Activated CD8-positive, alpha-beta memory T cell treated with anti-CD3 and anti-CD28 coated beads, Interleukin-2, amount 10 ng/mL, durations not matched to agents 7 days and 5 days (primary cell): ENCODE data around the gene GPRC5C. TPM values are rescaled to one million over a fixed set of nuclear protein-coding genes. Genes with fewer than 3 reads are reported as not detected.

Experiments used
- ATAC-seq: fragments of 150-1000 bp; cut with Tn5 transposase; one replicate; pipeline ENCODE4 v1.10.0; 2021; ENCODE audit warnings: moderate library complexity
- CTCF ChIA-PET: fragments of 350-600 bp; sonication (Branson Sonifier 250); formaldehyde crosslinking; loops from one replicate; lab custom pipeline; 2021; ENCODE audit warnings: antibody characterized with exemption; lab: Charles Lee
- DNase-seq: peaks from one replicate; pipeline ENCODE4 v3.0.0-alpha.2; 2020
- H3K27ac Mint-ChIP-seq: one replicate; pipeline ENCODE4 v1.8.0; 2021; ENCODE audit warnings: mild to moderate bottlenecking, mixed read lengths
- H3K27me3 Mint-ChIP-seq: one replicate; pipeline ENCODE4 v1.8.0; 2021; ENCODE audit warnings: mixed read lengths
- H3K36me3 Mint-ChIP-seq: one replicate; pipeline ENCODE4 v1.8.0; 2021; ENCODE audit warnings: mild to moderate bottlenecking, mixed read lengths
- H3K4me1 Mint-ChIP-seq: one replicate; pipeline ENCODE4 v1.8.0; 2021; ENCODE audit warnings: mixed read lengths
- H3K4me3 Mint-ChIP-seq: one replicate; pipeline ENCODE4 v1.8.0; 2021; ENCODE audit warnings: mild to moderate bottlenecking, moderate library complexity, mixed read lengths
- H3K9me3 Mint-ChIP-seq: one replicate; pipeline ENCODE4 v1.8.0; 2022; ENCODE audit warnings: low read depth, mixed read lengths
- total RNA-seq, 2 experiments: library from RNA; stranded (reverse); gene quantifications; one replicate each; pipeline ENCODE4 v1.2.3, GENCODE V29; 2021

Gene GPRC5C
- total RNA-seq, 2 experiments from 2014 or later, result not detected

GRCh38 chr17:74412581-74412980 lies 19.3 kb upstream of the GPRC5C start:
- no peak for DNase-seq

GRCh38 chr17:74413491-74413890 lies 18.4 kb upstream of the GPRC5C start:
- peaks cover 17% of the 10 kb centered on the region for H3K27me3 Mint-ChIP-seq
- no peak for ATAC-seq
- H3K4me1 Mint-ChIP-seq, result peaks cover 2% of the 10 kb centered on the region
- CTCF ChIA-PET, result no interaction called here
- no peaks in the 10 kb centered on the region for H3K9me3 Mint-ChIP-seq
- DNase-seq, result no peak
- H3K36me3 Mint-ChIP-seq, result no peaks in the 10 kb centered on the region
- no peak overlapping the region for H3K4me3 Mint-ChIP-seq
- no peak overlapping the region for H3K27ac Mint-ChIP-seq

More at GRCh38 chr17:74412581-74412980, 19.3 kb upstream of the GPRC5C start:
- no peaks in the 10 kb centered on the region for H3K9me3 Mint-ChIP-seq
- peaks cover 14% of the 10 kb centered on the region for H3K27me3 Mint-ChIP-seq
- no peaks in the 10 kb centered on the region for H3K36me3 Mint-ChIP-seq
- ATAC-seq, result no peak
- H3K27ac Mint-ChIP-seq, result no peak overlapping the region
- no peak overlapping the region for H3K4me3 Mint-ChIP-seq
- peaks cover 2% of the 10 kb centered on the region for H3K4me1 Mint-ChIP-seq
- CTCF ChIA-PET, result interaction anchor here (1.0 kb wide), 1 partner anchor 44 kb away, joined by 3 read pairs; no protein-coding TSS in a partner anchor

- no peak overlapping the region for H3K27ac Mint-ChIP-seq
- peaks cover 18% of the 10 kb centered on the region for H3K27me3 Mint-ChIP-seq
Measured at GRCh38 chr17:74414510-74414909, 17.4 kb upstream of the GPRC5C start.

GRCh38 chr17:74415608-74416396 lies 16.1 kb upstream of the GPRC5C start:
- DNase-seq (no peak), ATAC-seq (no peak)
- Mint-ChIP-seq H3K36me3 (no peaks in the 10 kb centered on the region), H3K4me3 (no peak overlapping the region), H3K27me3 (peaks cover 17% of the 10 kb centered on the region), H3K4me1 (no peaks in the 10 kb centered on the region), H3K27ac (no peak overlapping the region), H3K9me3 (no peaks in the 10 kb centered on the region)
- CTCF ChIA-PET, result no interaction called here

More at GRCh38 chr17:74414510-74414909, 17.4 kb upstream of the GPRC5C start:
- ATAC-seq (no peak), DNase-seq (no peak)
- Mint-ChIP-seq H3K4me1 (peaks cover 2% of the 10 kb centered on the region), H3K36me3 (no peaks in the 10 kb centered on the region), H3K9me3 (no peaks in the 10 kb centered on the region), H3K4me3 (no peak overlapping the region)
- CTCF ChIA-PET, result no interaction called here

GRCh38 chr17:74417178-74418045 lies 14.5 kb upstream of the GPRC5C start:
- Mint-ChIP-seq H3K4me3 (no peak overlapping the region), H3K27me3 (peaks cover 11% of the 10 kb centered on the region), H3K4me1 (no peaks in the 10 kb centered on the region), H3K9me3 (no peaks in the 10 kb centered on the region), H3K36me3 (no peaks in the 10 kb centered on the region), H3K27ac (no peak overlapping the region)
- ATAC-seq (no peak), DNase-seq (no peak)
- CTCF ChIA-PET, result interaction anchor here (1.4 kb wide), 1 partner anchor 38 kb away, joined by 3 read pairs; no protein-coding TSS in a partner anchor

- Mint-ChIP-seq H3K27ac (no peak overlapping the region), H3K4me3 (no peak overlapping the region), H3K4me1 (no peaks in the 10 kb centered on the region), H3K36me3 (no peaks in the 10 kb centered on the region), H3K27me3 (peaks cover 20% of the 10 kb centered on the region), H3K9me3 (no peaks in the 10 kb centered on the region)
- ATAC-seq, result no peak
- CTCF ChIA-PET, result no interaction called here
- no peak for DNase-seq
Measured at GRCh38 chr17:74419928-74420411, 11.9 kb upstream of the GPRC5C start.

- Mint-ChIP-seq H3K27ac (no peak overlapping the region), H3K4me3 (no peak overlapping the region), H3K27me3 (peaks cover 36% of the 10 kb centered on the region), H3K9me3 (no peaks in the 10 kb centered on the region), H3K36me3 (no peaks in the 10 kb centered on the region), H3K4me1 (no peaks in the 10 kb centered on the region)
- no peak for ATAC-seq
- CTCF ChIA-PET, result interaction anchor here (2.4 kb wide), 1 partner anchor 14 kb away, joined by 7 read pairs; no protein-coding TSS in a partner anchor
- no peak for DNase-seq
Measured at GRCh38 chr17:74424117-74424516, 7.8 kb upstream of the GPRC5C start.

- ATAC-seq, result no peak
- DNase-seq, result no peak
- no peak overlapping the region for H3K4me3 Mint-ChIP-seq
Measured at GRCh38 chr17:74424657-74425056, 7.2 kb upstream of the GPRC5C start.

GRCh38 chr17:74426551-74427047 lies 5.3 kb upstream of the GPRC5C start:
- peaks cover 56% of the 10 kb centered on the region for H3K27me3 Mint-ChIP-seq
- no peaks in the 10 kb centered on the region for H3K9me3 Mint-ChIP-seq
- H3K4me3 Mint-ChIP-seq, result no peak overlapping the region
- ATAC-seq (no peak), DNase-seq (no peak)
- no peak overlapping the region for H3K27ac Mint-ChIP-seq
- H3K36me3 Mint-ChIP-seq, result no peaks in the 10 kb centered on the region
- H3K4me1 Mint-ChIP-seq, result peaks cover 8% of the 10 kb centered on the region
- CTCF ChIA-PET, result no interaction called here

More at GRCh38 chr17:74424657-74425056, 7.2 kb upstream of the GPRC5C start:
- H3K4me1 Mint-ChIP-seq, result no peaks in the 10 kb centered on the region
- H3K27me3 Mint-ChIP-seq, result peaks cover 41% of the 10 kb centered on the region
- no peak overlapping the region for H3K27ac Mint-ChIP-seq
- no peaks in the 10 kb centered on the region for H3K9me3 Mint-ChIP-seq
- CTCF ChIA-PET, result interaction anchor here (0.7 to 2.4 kb wide), 3 partner anchors 13 to 56 kb away, joined by 3 to 7 read pairs (median 4); no protein-coding TSS in a partner anchor
- no peaks in the 10 kb centered on the region for H3K36me3 Mint-ChIP-seq

GRCh38 chr17:74427048-74427762 lies 4.7 kb upstream of the GPRC5C start:
- CTCF ChIA-PET, result no interaction called here
- no peak overlapping the region for H3K27ac Mint-ChIP-seq
- no peak overlapping the region for H3K4me3 Mint-ChIP-seq

GRCh38 chr17:74427763-74428153 lies 4.1 kb upstream of the GPRC5C start:
- Mint-ChIP-seq H3K27me3 (peaks cover 59% of the 10 kb centered on the region), H3K36me3 (no peaks in the 10 kb centered on the region), H3K4me3 (no peak overlapping the region), H3K27ac (no peak overlapping the region), H3K9me3 (no peaks in the 10 kb centered on the region), H3K4me1 (peaks cover 10% of the 10 kb centered on the region)
- ATAC-seq, result no peak
- CTCF ChIA-PET, result no interaction called here
- DNase-seq, result no peak

More at GRCh38 chr17:74427048-74427762, 4.7 kb upstream of the GPRC5C start:
- DNase-seq, result no peak
- peaks cover 61% of the 10 kb centered on the region for H3K27me3 Mint-ChIP-seq
- ATAC-seq, result no peak
- no peaks in the 10 kb centered on the region for H3K9me3 Mint-ChIP-seq
- H3K4me1 Mint-ChIP-seq, result peaks cover 10% of the 10 kb centered on the region
- H3K36me3 Mint-ChIP-seq, result no peaks in the 10 kb centered on the region

GRCh38 chr17:74429604-74430384 lies 2.1 kb upstream of the GPRC5C start:
- Mint-ChIP-seq H3K4me3 (no peak overlapping the region), H3K27ac (no peak overlapping the region), H3K27me3 (peaks cover 68% of the 10 kb centered on the region), H3K9me3 (no peaks in the 10 kb centered on the region), H3K36me3 (no peaks in the 10 kb centered on the region), H3K4me1 (peaks cover 10% of the 10 kb centered on the region)
- no peak for DNase-seq
- CTCF ChIA-PET, result interaction anchor here (1.0 to 1.8 kb wide), 2 partner anchors 22 to 51 kb away, joined by 3 to 4 read pairs; no protein-coding TSS in a partner anchor
- no peak for ATAC-seq
